HG02870 (cell line): ENCODE results near the gene CIDEA.

ENCODE experiments used
- ATAC-seq: cut with Tn5 transposase; IDR thresholded peaks from one replicate; pipeline ENCODE4 v1.9.1; 2021; ENCODE audit warnings: mild to moderate bottlenecking, moderate library complexity; ENCODE audit not compliant: unreplicated experiment

The CIDEA gene

DNA sequence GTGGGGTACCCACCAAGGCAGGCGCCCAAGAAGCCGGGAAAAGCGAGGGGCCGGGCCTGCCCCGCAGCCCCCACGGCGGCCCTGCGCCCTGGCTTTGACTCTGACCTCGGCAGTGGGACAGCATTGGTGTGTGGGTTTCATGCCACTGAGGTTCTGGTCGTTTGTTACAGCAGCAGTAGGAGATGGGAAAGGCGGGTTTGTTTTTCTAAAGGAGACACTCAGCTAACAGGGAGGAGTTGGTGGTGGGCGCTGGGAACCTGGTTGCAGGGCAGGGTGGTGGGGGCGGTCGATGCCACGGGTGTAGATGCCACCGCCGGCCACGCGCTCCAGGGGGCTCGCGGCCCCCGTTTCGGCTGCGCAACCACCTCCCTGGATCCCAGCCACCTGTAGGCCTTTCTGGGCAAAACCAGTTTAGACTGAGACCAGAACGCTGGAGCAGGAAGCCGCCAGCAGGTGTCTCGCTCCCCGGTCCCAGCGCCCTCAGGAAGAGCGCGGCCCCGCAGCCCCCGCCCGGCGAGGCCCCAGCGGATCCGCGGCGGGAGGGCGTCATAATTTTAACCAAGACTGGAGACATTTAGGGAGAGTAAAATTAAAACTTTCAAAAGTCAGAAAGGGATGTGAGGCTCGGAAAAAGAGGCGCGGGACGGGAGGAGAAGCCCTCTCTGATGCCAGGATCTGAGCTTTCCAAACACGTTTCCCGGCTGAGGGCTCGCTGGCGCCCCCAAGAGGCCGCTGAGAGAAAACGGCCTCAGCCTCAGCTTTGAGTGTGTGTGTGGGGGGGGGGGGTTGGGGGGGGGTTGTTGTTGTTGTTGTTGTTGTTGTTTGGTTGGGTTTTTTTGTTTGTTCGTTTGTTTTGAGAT, 17.4 kb downstream of the CIDEA start:
- peak; percentile 77 for ATAC-seq

DNA sequence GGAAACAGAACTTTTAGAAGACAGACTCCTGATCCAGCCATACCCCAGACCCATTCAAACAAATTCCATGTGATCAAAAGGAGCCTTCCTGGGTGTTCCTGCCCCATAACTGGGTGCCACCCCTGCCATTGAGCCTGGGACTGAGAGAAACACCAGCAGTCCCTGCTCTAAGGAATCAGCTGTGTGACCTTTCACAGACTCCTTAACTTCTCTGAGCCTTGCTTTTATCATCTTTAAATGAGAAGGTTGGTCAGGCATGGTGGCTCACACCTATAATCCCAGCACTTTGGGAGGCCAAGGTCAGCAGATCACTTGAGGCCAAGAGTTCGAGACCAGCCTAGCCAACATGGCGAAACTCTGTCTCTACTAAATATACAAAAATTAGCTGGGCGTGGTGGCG, 20.6 kb downstream of the CIDEA start:
- no peak for ATAC-seq

DNA sequence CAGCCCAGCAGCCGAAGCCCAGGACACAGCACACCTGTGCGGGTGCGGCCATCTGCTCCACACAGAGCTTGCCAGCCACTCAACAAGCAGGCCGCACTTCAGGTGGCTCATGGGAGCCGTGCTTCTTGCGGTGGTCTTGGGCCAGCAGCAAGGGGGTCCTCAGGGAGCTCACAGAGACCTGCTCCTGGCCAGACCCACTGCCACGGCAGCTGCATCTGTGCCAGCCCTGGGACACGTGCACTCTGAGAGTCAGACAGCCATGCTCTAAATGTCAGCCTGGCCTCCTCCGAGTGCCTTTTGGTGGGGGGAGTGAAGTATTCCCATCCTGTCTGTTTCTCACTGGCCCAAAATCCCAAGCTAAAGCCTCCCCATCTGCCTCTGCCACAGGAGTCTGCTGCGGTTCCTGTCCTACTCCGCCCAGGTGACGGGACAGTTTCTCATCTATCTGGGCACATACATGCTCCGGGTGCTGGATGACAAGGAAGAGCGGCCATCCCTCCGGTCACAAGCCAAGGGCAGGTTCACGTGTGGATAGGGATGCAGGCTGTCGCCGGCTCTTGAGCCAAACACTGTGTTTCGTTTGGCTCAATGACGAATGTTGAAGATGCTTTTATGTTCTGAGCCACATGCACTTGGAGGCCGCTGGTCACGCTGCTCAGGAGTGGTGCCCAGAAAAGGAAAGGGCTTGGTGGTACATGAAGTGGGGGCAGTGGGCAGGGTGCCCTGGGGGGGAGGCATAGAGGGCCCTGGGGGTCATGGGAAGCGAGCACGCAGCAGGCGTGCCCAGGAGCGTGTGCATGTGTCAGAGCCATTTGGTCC, 22.8 kb downstream of the CIDEA start:
- ATAC-seq: no peak

- no peak for ATAC-seq
Observed at GRCh38 chr18:12278215-12278671, 24.1 kb downstream of the CIDEA start.

- no peak for ATAC-seq
Observed at GRCh38 chr18:12278741-12279682, 24.9 kb downstream of the CIDEA start.

- no peak for ATAC-seq
Observed at GRCh38 chr18:12279781-12280531, 25.8 kb downstream of the CIDEA start.

DNA sequence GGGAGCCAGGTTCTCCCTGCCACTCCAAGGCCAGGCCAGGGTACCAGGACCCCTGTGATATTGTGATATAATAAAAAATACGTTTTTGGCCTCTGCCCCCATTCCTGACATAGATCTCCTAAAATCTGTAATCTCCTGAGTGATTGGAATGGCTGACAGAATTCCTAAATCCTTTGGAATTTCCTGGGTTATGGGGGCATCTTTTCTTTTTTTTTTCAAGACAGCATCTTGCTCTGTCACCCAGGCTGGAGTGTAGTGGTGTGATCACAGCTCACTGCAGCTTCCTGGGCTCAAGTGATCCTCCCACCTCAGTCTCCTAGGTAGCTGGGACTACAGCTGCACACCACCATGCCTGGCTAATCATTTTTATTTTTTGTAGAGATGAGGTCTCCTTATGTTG, 27.7 kb downstream of the CIDEA start:
- ATAC-seq: no peak

- ATAC-seq: no peak
Observed at GRCh38 chr18:12282442-12283039, 28.4 kb downstream of the CIDEA start.

DNA sequence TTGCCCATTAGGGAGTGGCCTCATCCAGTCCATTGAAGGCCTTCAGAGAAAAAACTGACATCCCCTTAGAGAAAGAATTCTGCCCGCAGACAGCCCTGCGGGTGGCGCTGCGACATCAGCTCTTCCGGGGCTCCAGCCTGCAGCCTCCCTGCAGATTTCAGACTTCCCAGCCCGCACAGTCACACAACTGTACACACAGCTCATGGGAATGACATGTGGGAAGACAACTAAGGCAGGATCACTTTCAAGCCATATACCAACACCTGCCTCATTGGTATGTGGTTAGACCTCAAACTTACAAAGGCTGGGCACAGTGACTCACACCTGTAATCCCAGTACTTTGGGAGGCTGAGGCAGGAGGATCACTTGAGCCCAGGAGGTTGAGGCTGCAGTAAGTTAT, 29.1 kb downstream of the CIDEA start:
- ATAC-seq: no peak

GRCh38 chr18:12283666-12284065, 29.5 kb downstream of the CIDEA start:
- no peak for ATAC-seq

GRCh38 chr18:12287131-12287681, 33.0 kb downstream of the CIDEA start:
- ATAC-seq: no peak

DNA sequence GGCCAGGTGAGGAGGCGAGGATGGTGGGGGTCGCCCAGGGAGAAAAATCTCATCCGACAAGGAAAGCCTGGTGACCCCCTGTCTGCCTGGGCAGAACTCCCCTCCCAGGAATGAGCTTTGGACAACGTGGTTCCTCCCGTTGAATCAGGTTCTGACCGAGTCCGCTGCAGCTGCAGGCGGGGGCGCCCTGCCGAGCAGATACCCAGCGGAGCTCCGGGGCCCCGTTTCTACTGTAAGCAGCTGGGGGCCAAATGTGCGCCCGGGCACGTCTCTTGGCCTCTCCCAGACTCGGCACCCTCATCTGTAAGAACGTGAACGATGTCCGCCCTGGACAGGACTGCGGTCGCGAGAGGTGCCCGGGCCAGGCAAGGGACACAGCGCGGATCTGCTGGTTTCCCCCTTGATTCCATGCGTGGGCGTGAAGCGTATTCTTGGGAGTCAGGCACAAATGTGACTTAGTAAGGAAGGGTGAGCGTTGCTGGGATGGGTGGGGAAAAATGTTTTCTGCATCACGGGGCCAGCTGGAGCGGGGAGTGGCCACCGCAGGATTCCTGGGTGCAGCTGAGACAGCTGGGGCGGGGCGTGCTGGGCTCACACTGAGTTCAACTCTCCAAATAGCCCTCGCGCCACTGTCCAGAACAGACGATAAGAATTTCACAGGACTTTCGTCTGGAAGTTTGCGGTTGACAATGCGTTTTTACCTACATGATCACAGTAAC, 33.7 kb downstream of the CIDEA start:
- ATAC-seq: no peak

- no peak for ATAC-seq
Observed at GRCh38 chr18:12288403-12288755, 34.2 kb downstream of the CIDEA start.

GRCh38 chr18:12290086-12290485, 35.9 kb downstream of the CIDEA start:
- no peak for ATAC-seq

DNA sequence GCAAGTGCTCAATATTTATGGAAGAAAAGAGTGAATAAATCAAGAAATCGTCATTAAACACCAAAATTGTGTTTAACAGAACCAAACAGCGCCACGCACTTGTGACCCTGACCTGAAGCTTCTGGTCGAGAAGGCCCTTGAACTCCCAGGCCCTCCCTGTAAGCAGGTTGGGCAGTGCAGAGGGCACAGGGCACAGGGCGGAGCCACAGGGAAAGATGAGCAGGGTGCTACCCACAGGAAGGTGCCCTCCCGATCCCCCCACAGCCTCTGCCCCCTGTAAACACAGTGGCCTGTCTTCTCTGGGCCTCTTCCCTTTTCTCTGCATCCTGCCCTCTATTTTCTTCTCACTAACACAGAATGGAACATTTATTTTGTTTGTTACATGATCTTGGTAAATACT, 37.0 kb downstream of the CIDEA start:
- ATAC-seq: no peak

DNA sequence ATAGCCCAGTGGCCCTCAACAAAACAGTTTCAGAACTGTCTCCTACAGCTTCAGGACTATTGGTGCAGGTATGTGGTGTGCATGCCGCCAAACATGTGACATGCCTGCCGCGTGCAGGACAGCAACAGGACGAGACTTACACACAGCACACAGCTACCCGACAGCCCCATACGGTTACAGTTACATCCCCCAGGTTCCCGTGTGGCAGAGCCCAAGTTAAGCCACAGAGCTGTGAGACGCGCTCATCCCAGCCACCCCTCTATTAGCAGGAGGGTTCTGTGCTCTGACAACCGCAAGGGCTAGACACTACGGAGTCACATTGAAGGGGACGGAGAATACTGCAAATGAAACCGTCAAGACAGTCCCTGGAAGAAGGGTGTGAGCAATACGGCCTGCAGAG, 37.5 kb downstream of the CIDEA start:
- no peak for ATAC-seq

DNA sequence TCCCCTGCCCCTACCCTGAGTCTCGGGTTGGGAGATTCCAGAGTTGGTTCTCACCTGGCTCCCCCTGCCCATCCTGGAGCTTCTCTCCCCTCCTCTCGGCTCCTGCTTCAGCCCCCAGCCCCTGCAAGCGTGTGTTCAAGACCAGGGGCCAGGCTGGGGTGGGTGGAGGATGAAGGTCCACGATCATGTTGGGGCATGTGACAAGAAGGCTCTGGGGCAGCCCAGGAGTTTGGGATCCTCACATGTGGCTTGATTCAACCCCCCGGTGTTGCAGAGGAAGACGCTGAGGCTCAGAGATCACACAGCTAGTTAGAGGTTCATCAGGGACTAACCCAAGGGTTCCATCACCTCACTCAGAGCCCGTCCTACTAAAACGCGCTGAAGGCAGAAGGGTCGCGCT, 39.7 kb downstream of the CIDEA start:
- ATAC-seq: no peak

GRCh38 chr18:12295389-12296086, 41.4 kb downstream of the CIDEA start:
- ATAC-seq: no peak

DNA sequence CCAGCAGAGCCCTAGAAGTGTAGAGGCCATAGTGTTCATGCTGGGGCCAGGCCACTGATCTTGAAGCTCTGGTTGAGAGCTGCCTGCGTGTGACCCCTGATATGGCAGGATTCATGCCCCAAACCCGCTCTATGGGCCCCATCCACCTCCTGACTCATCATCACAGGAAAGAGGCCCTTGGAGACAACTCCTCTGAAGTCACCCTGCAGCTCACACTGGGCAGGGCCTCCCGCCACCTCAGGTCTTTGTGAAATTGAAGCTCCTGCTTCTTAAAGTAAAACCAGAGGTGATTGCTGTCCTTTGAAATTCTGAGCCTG, 41.9 kb downstream of the CIDEA start:
- no peak for ATAC-seq
